H9 (cell line): ENCODE data around the gene GRK1. TPM values are rescaled to one million over a fixed set of nuclear protein-coding genes. Genes with fewer than 3 reads are reported as not detected.

Experiments used
- DNase-seq: peaks from one replicate; pipeline ENCODE4 v3.0.0-alpha.2; 2017
- H2AFZ ChIP-seq: one replicate; pipeline ENCODE4 v1.6.1; 2013; ENCODE audit warnings: mild to moderate bottlenecking, low read length, control low read depth, moderate library complexity
- H2AK5ac ChIP-seq: 2 replicates; pipeline ENCODE4 v1.6.1; 2013; ENCODE audit warnings: low read length, control low read depth, mixed read lengths; ENCODE audit not compliant: insufficient read length
- H2BK120ac ChIP-seq: one replicate; pipeline ENCODE4 v1.6.1; 2013; ENCODE audit warnings: low read depth, mild to moderate bottlenecking, low read length, control low read depth, inconsistent platforms; ENCODE audit not compliant: poor library complexity, severe bottlenecking
- H2BK12ac ChIP-seq: 2 replicates; pipeline ENCODE4 v1.6.1; 2013; ENCODE audit warnings: low read length, control low read depth, mixed read lengths, low read depth; ENCODE audit not compliant: insufficient read length
- H2BK15ac ChIP-seq: 2 replicates; pipeline ENCODE4 v1.6.1; 2013; ENCODE audit warnings: low read depth, low read length, control low read depth
- H2BK20ac ChIP-seq: one replicate; pipeline ENCODE4 v1.6.1; 2013; ENCODE audit warnings: low read depth, mild to moderate bottlenecking, low read length, control low read depth, inconsistent platforms; ENCODE audit not compliant: poor library complexity, severe bottlenecking
- H2BK5ac ChIP-seq: 2 replicates; pipeline ENCODE4 v1.6.1; 2013; ENCODE audit warnings: low read length, control low read depth, mixed read lengths; ENCODE audit not compliant: insufficient read length
- H3K14ac ChIP-seq: 2 replicates; pipeline ENCODE4 v1.6.1; 2013; ENCODE audit warnings: low read length, control low read depth; ENCODE audit not compliant: insufficient read depth
- H3K18ac ChIP-seq: 2 replicates; pipeline ENCODE4 v1.6.1; 2013; ENCODE audit warnings: low read depth, mild to moderate bottlenecking, mixed read lengths, low read length, control low read depth; ENCODE audit not compliant: insufficient read length
- H3K23ac ChIP-seq: 2 replicates; pipeline ENCODE4 v1.6.1; 2013; ENCODE audit warnings: low read length, control low read depth, mixed read lengths, low read depth; ENCODE audit not compliant: insufficient read length
- H3K23me2 ChIP-seq: 2 replicates; pipeline ENCODE4 v1.6.1; 2013; ENCODE audit warnings: low read depth, mild to moderate bottlenecking, mixed read lengths, low read length, control low read depth; ENCODE audit not compliant: insufficient read length, poor library complexity, severe bottlenecking
- H3K27ac ChIP-seq: 2 replicates; pipeline ENCODE4 v1.5.1; 2013; ENCODE audit warnings: low read length, control low read depth, mixed read lengths, low read depth; ENCODE audit not compliant: insufficient read length
- H3K27me3 ChIP-seq: 2 replicates; pipeline ENCODE4 v1.6.1; 2013; ENCODE audit warnings: low read length, control low read depth, inconsistent platforms; ENCODE audit not compliant: insufficient read depth
- H3K4ac ChIP-seq: 2 replicates; pipeline ENCODE4 v1.6.1; 2013; ENCODE audit warnings: low read depth, mild to moderate bottlenecking, control low read depth, inconsistent platforms, low read length, moderate library complexity
- H3K4me1 ChIP-seq: 2 replicates; pipeline ENCODE4 v1.6.1; 2013; ENCODE audit warnings: low read length, control low read depth, inconsistent platforms; ENCODE audit not compliant: insufficient read depth
- H3K4me2 ChIP-seq: 2 replicates; pipeline ENCODE4 v1.6.1; 2013; ENCODE audit warnings: low read length, control low read depth, mixed read lengths; ENCODE audit not compliant: insufficient read length, insufficient read depth
- H3K56ac ChIP-seq: 2 replicates; pipeline ENCODE4 v1.6.1; 2013; ENCODE audit warnings: low read depth, mild to moderate bottlenecking, mixed read lengths, low read length, control low read depth; ENCODE audit not compliant: insufficient read length
- H3K79me1 ChIP-seq: 2 replicates; pipeline ENCODE4 v1.6.1; 2013; ENCODE audit warnings: low read depth, mild to moderate bottlenecking, moderate library complexity, low read length, control low read depth, inconsistent platforms; ENCODE audit not compliant: insufficient read depth, poor library complexity, severe bottlenecking
- H3K79me2 ChIP-seq: 2 replicates; pipeline ENCODE4 v1.6.1; 2013; ENCODE audit warnings: low read length, control low read depth, inconsistent platforms; ENCODE audit not compliant: insufficient read depth
- H3K9ac ChIP-seq: 2 replicates; pipeline ENCODE4 v1.6.1; 2013; ENCODE audit warnings: low read length, control low read depth, mixed read lengths; ENCODE audit not compliant: insufficient read length; ENCODE audit errors: extremely low read depth
- H3K9me3 ChIP-seq: one replicate; pipeline ENCODE4 v1.6.1; 2013; ENCODE audit warnings: low read depth, low read length, inconsistent platforms; ENCODE audit not compliant: control insufficient read depth
- H3T11ph ChIP-seq: one replicate; pipeline ENCODE4 v1.6.1; 2013; ENCODE audit warnings: mild to moderate bottlenecking, low read length, control low read depth, inconsistent platforms
- H4K20me1 ChIP-seq: one replicate; pipeline ENCODE4 v1.6.1; 2013; ENCODE audit not compliant: control insufficient read depth, insufficient read length, insufficient read depth
- H4K5ac ChIP-seq: 2 replicates; pipeline ENCODE4 v1.6.1; 2013; ENCODE audit warnings: low read depth, mild to moderate bottlenecking, mixed read lengths, low read length, control low read depth; ENCODE audit not compliant: insufficient read length
- H4K8ac ChIP-seq: replicated peaks from 2 replicates; pipeline ENCODE4 v1.6.1; 2013; ENCODE audit warnings: low read length, control low read depth, mixed read lengths, low read depth; ENCODE audit not compliant: insufficient read length
- H4K91ac ChIP-seq: 2 replicates; pipeline ENCODE4 v1.6.1; 2013; ENCODE audit warnings: low read depth, mild to moderate bottlenecking, moderate library complexity, mixed read lengths, low read length, control low read depth; ENCODE audit not compliant: insufficient read length
- H3K27ac Mint-ChIP-seq, 3 experiments: 2 replicates in 2 of 3; 3 replicates in 1 of 3; pipeline ENCODE4 v1.8.0; 2020 to 2021; ENCODE audit warnings: mixed read lengths in 3 of 3, mild to moderate bottlenecking in 1 of 3, moderate library complexity in 1 of 3
- H3K27me3 Mint-ChIP-seq: 2 replicates; pipeline ENCODE4 v1.8.0; 2021; ENCODE audit warnings: low read depth, mild to moderate bottlenecking, moderate library complexity, mixed read lengths
- H3K36me3 Mint-ChIP-seq, 3 experiments: 2 replicates in 2 of 3; 3 replicates in 1 of 3; pipeline ENCODE4 v1.8.0; 2020 to 2021; ENCODE audit warnings: low read depth in 3 of 3, mixed read lengths in 3 of 3; ENCODE audit not compliant: insufficient read depth in 1 of 3
- H3K4me1 Mint-ChIP-seq, 2 experiments: 2 replicates each; pipeline ENCODE4 v1.8.0; 2020; ENCODE audit warnings: mixed read lengths in 2 of 2
- H3K4me3 Mint-ChIP-seq, 2 experiments: 2 replicates in 1 of 2; 3 replicates in 1 of 2; pipeline ENCODE4 v1.8.0; 2020 to 2021; ENCODE audit warnings: mild to moderate bottlenecking in 2 of 2, mixed read lengths in 2 of 2, moderate library complexity in 1 of 2
- H3K9me3 Mint-ChIP-seq, 2 experiments: 2 replicates in 1 of 2; 3 replicates in 1 of 2; pipeline ENCODE4 v1.8.0; 2020; ENCODE audit warnings: mild to moderate bottlenecking in 2 of 2, mixed read lengths in 2 of 2, moderate library complexity in 1 of 2
- CTCF ChIP-seq: fragments of 200-600 bp; sonication (generic); conservative IDR thresholded peaks from 3 replicates; pipeline ENCODE4 v1.8.0; 2021; ENCODE audit warnings: antibody characterized with exemption, mild to moderate bottlenecking
- WGBS: extraction: QIAGEN DNeasy Blood & Tissue Kit; methylation state at CpG from one replicate; pipeline ENCODE4 v1.1.7; 2013; ENCODE audit warnings: missing lambda C conversion rate, low lambda C conversion rate, mixed read lengths; ENCODE audit not compliant: insufficient read length; ENCODE audit errors: extremely low coverage; 5-methylcytosine and 5-hydroxymethylcytosine counted together
- total RNA-seq: library from RNA; stranded (reverse); gene quantifications from 2 replicates; pipeline ENCODE4 v1.2.1, GENCODE V29; 2021

The GRK1 gene
- total RNA-seq, 1 experiment from 2014 or later = 0.31 TPM

GRCh38 chr13:113643593-113643992 lies 23.4 kb upstream of the GRK1 start:
- Histone ChIP-seq H4K91ac (no peak overlapping the region), H2BK5ac (no peak overlapping the region), H3K27ac (no peak overlapping the region), H3K18ac (no peak overlapping the region), H3K4me2 (no peak overlapping the region), H3K4me1 (no peaks in the 10 kb centered on the region), H3K56ac (no peak overlapping the region), H2BK20ac (no peak overlapping the region), H4K8ac (no peak overlapping the region), H3K79me1 (no peaks in the 10 kb centered on the region), H2BK120ac (no peak overlapping the region), H3K79me2 (no peaks in the 10 kb centered on the region), H2BK15ac (no peak overlapping the region), H4K5ac (no peak overlapping the region), H2BK12ac (no peak overlapping the region), H3K4ac (no peak overlapping the region), H3K9ac (no peak overlapping the region), H3T11ph (no peak overlapping the region), H2AK5ac (no peak overlapping the region), H2AFZ (no peak overlapping the region), H3K23me2 (no peaks in the 10 kb centered on the region), H3K27me3 (no peaks in the 10 kb centered on the region), H3K23ac (no peak overlapping the region), H3K9me3 (peaks cover 10% of the 10 kb centered on the region), H3K14ac (no peak overlapping the region), H4K20me1 (no peaks in the 10 kb centered on the region)
- DNase-seq = no peak
- Mint-ChIP-seq H3K4me1 (no peaks in the 10 kb centered on the region), H3K27me3 (peaks cover 10% of the 10 kb centered on the region), H3K36me3 (peaks cover 36 to 88% (median 76%) of the 10 kb centered on the region in 3 experiments; a peak in 6 of 7 replicates), H3K9me3 (peaks cover 0 to 73% of the 10 kb centered on the region in 2 experiments; a peak in 3 of 5 replicates), H3K27ac (no peak overlapping the region), H3K4me3 (no peak overlapping the region)
- no CpG with 5 or more reads among the region's 5 CpGs for WGBS
- no peak for TF ChIP-seq CTCF
